Left lung (tissue), 10 donors: ENCODE data around the gene LRP5. TPM values are rescaled to one million over a fixed set of nuclear protein-coding genes. Genes with fewer than 3 reads are reported as not detected.
"Not testable (repeated sequence)": the region's sequence is repeated elsewhere in the genome, so short reads cannot be mapped to it uniquely, and the experiment has no call there.

Experiments
- ATAC-seq: fragments of 200-7000 bp; cut with Tn5 transposase; one replicate; pipeline ENCODE4 v1.9.1; 2020; ENCODE audit warnings: moderate library complexity
- DNase-seq, 4 donors: peaks; one replicate each; pipeline ENCODE4 v3.0.0-alpha.2; 2013 to 2020
- H3K27ac ChIP-seq, 2 donors: fragments of 200-600 bp; sonication (generic) in 1 of 2; one replicate each; pipeline versions ENCODE4 v1.5.0 to v1.8.0; 2020 to 2021
- H3K27me3 ChIP-seq, 2 donors: fragments of 200-600 bp; sonication (generic) in 1 of 2; one replicate each; pipeline versions ENCODE4 v1.5.0 to v1.8.0; 2020 to 2021
- H3K36me3 ChIP-seq, 2 donors: fragments of 200-600 bp; sonication (generic) in 1 of 2; one replicate each; pipeline versions ENCODE4 v1.5.0 to v1.8.0; 2020 to 2021
- H3K4me1 ChIP-seq, 2 donors: fragments of 200-600 bp; one replicate each; pipeline ENCODE4 v1.8.0; 2021
- H3K4me3 ChIP-seq, 2 donors: fragments of 200-600 bp; sonication (generic) in 1 of 2; one replicate each; pipeline versions ENCODE4 v1.5.0 to v1.8.0; 2020 to 2021; ENCODE audit warnings: mild to moderate bottlenecking in 1 of 2
- H3K9me3 ChIP-seq, 2 donors: fragments of 200-600 bp; sonication (generic) in 1 of 2; one replicate each; pipeline versions ENCODE4 v1.5.0 to v1.8.0; 2020 to 2021
- CTCF ChIP-seq, 2 donors: fragments of 200-600 bp; sonication (generic) in 1 of 2; IDR thresholded peaks; one replicate each; pipeline versions ENCODE4 v1.5.0 to v1.8.0; 2021; ENCODE audit warnings: antibody characterized with exemption in 2 of 2
- intact Hi-C, 2 donors: fragments of 100-400 bp; cut with DNase I; formaldehyde crosslinking; loops; one replicate each; pipeline versions ENCODE4 v1.11.2 to v1.14.2; 2022
- polyA plus RNA-seq, 6 donors: library from polyadenylated mRNA; unstranded; fragments of 120-200 nt; gene quantifications; one replicate each; pipeline ENCODE4 v1.2.1, GENCODE V29; 2013; ENCODE audit not compliant: insufficient read length in 6 of 6
- total RNA-seq, 2 donors: library from RNA; stranded (reverse); fragmentation: NEBNext Ultra II Directional; extraction: Animal tissue kit (Norgen Biotek cat#: 25700); gene quantifications; one replicate each; pipeline ENCODE4 v1.2.1, GENCODE V29; 2021
- donor health status: DM: no; HTN: yes; CAD: no.
- donor health status: DM: no; HTN: no; CAD: no.

The LRP5 gene
- total and polyA plus RNA-seq, 8 donors = 48.9 to 71.9 (median 57.4) TPM

- DNase-seq = no peak
- Histone ChIP-seq H3K27me3 (no peaks in the 10 kb centered on the region), H3K4me3 (peak overlapping the region in 1 of 2 donors; percentile 3), H3K4me1 (peaks cover 0 to 13% of the 10 kb centered on the region in 2 donors), H3K36me3 (no peaks in the 10 kb centered on the region), H3K9me3 (no peaks in the 10 kb centered on the region), H3K27ac (no peak overlapping the region)
- no peak for TF ChIP-seq CTCF (IDR thresholded peaks at IDR 0.05)
- intact Hi-C loops = no loop called here
- ATAC-seq = no peak
These were observed 30.1 kb upstream of the LRP5 start for GRCh38 chr11:68282141-68282860.

GRCh38 chr11:68282861-68283230, 29.5 kb upstream of the LRP5 start:
- no peak for TF ChIP-seq CTCF (IDR thresholded peaks at IDR 0.05)
- no peaks in the 10 kb centered on the region for H3K9me3 ChIP-seq
- DNase-seq = no peak

GRCh38 chr11:68284588-68284987, 27.8 kb upstream of the LRP5 start:
- peaks cover 0 to 13% of the 10 kb centered on the region in 2 donors for H3K4me1 ChIP-seq
- DNase-seq, H3K9me3 ChIP-seq, ATAC-seq, H3K27ac ChIP-seq, H3K36me3 ChIP-seq, intact Hi-C loops, H3K27me3 ChIP-seq, H3K4me3 ChIP-seq: not testable (repeated sequence)

More at GRCh38 chr11:68282861-68283230, 29.5 kb upstream of the LRP5 start:
- no peak for ATAC-seq
- Histone ChIP-seq H3K27me3 (no peaks in the 10 kb centered on the region), H3K4me1 (peaks cover 0 to 13% of the 10 kb centered on the region in 2 donors), H3K27ac (no peak overlapping the region), H3K36me3 (no peaks in the 10 kb centered on the region), H3K4me3 (no peak overlapping the region)
- intact Hi-C loops = no loop called here

- Histone ChIP-seq H3K27me3 (no peaks in the 10 kb centered on the region), H3K4me1 (peaks cover 0 to 6% of the 10 kb centered on the region in 2 donors), H3K27ac (no peak overlapping the region), H3K36me3 (no peaks in the 10 kb centered on the region), H3K9me3 (peaks cover 0 to 8% of the 10 kb centered on the region in 2 donors), H3K4me3 (no peak overlapping the region)
- DNase-seq (no peak), ATAC-seq (no peak)
- TF ChIP-seq CTCF (IDR thresholded peaks at IDR 0.05) = no peak
- intact Hi-C loops = no loop called here
These were observed 25.0 kb upstream of the LRP5 start for GRCh38 chr11:68287419-68287818.

DNA sequence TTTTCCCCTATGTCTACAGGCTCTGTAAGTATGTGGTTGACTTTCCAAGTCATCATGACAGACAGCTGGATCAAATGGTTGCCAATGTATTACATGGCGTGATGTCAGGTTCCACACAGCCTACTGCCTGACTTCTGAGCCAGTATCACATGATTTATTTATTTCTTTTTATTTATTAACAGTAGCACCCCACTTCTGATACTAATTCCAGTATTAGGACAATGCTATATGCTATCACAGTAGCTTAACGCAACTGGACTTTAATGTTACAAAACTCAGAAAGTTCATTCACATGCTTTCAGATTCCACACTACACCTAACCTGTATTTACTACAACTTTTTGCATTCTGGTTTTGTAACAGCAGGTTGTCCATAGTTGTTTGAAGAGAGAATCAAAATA, 22.9 kb upstream of the LRP5 start:
- ATAC-seq = no peak
- no peak for TF ChIP-seq CTCF (IDR thresholded peaks at IDR 0.05)
- H3K4me3 ChIP-seq = no peak overlapping the region
- DNase-seq = no peak
- H3K9me3 ChIP-seq = peaks cover 0 to 8% of the 10 kb centered on the region in 2 donors
- H3K27me3 ChIP-seq = no peaks in the 10 kb centered on the region
- H3K4me1 ChIP-seq = no peaks in the 10 kb centered on the region
- no peaks in the 10 kb centered on the region for H3K36me3 ChIP-seq
- no peak overlapping the region for H3K27ac ChIP-seq
- intact Hi-C loops = no loop called here

DNA sequence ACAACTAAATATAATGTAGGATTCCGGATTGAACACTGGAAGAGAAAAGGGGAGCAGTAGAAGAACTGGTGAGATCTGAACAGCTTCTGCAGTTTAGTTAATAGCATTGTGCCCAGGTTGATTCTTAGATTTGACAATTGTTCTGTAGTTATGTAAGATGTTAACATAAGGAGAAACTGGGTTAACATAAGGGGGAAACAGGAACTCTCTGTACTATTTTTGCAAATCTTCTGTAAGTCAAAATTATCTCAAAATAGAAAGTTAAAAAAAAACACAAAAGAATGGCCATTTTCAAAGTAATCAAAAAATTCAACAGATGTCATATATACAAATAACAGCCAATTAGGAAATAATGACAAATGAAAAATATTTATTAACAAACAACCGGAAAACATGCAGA, 18.7 kb upstream of the LRP5 start:
- DNase-seq = no peak
- Histone ChIP-seq H3K27me3 (no peaks in the 10 kb centered on the region), H3K4me3 (no peak overlapping the region), H3K9me3 (peaks cover 0 to 8% of the 10 kb centered on the region in 2 donors), H3K36me3 (no peaks in the 10 kb centered on the region), H3K4me1 (peaks cover 3 to 14% of the 10 kb centered on the region in 2 donors), H3K27ac (no peak overlapping the region)
- ATAC-seq = no peak
- intact Hi-C loops = no loop called here
- TF ChIP-seq CTCF (IDR thresholded peaks at IDR 0.05) = no peak
